GM19240 (cell line): ENCODE data around the gene HOXD11.

ENCODE experiments used
- DNase-seq: peaks from one replicate; pipeline ENCODE4 v3.0.0; 2011; ENCODE audit warnings: low spot score; ENCODE audit not compliant: insufficient read length

HOXD11 gene

DNA sequence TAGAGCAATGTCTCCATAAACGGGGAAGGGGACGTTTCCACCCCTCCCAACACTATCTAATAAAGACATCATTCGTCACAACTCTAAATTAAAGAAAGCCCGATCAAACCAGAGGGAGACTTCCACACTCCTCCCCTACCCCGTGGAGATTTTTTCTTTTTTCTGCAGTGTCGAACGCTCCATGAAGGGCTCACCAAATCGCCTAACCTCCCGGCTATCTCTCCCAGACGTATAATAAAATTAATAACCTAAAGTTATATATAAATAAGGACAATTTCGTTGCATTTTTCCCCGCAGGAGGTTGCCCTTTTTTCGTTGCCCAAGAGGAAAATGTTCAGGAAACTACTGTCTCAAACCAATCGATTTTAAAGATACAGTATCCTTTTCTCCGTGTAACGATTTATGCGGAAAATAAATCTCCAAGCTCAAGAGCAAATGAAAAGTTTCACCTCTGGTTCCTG lies 25.7 kb upstream of the HOXD11 start:
- no peak for DNase-seq

DNA sequence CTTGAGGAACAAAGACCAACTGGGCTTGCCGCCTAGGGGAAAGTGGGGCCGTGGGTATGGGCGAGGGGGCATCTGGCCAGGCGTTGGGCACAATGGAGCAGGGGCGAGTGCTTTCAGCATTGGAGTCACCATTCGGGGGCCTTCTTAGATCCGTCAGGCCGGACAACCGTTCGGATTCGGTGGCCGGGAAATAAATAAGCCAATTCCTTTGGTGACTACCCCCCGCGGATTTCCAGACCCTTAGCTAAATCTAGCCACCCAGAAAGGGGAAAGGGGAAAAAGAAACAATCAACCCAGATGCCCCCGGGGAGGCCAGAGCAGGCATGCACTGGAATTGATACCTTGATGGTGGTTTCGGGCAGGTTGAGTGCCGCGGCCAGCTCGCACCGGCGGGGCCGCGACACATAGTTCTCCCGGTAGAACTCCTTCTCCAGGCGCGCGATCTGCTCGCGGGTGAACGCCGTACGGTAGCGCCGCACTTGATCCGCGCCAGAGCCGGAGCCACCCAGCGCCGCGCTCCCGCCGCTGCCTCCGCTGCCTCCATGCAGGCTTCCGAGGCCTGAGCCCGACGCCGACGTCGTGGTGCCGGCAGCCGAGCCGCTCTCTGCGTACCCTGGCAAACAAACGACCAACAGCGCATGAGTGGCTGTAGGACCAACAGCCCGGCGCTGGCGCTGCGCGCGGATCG lies 25.1 kb upstream of the HOXD11 start:
- DNase-seq: no peak

DNA sequence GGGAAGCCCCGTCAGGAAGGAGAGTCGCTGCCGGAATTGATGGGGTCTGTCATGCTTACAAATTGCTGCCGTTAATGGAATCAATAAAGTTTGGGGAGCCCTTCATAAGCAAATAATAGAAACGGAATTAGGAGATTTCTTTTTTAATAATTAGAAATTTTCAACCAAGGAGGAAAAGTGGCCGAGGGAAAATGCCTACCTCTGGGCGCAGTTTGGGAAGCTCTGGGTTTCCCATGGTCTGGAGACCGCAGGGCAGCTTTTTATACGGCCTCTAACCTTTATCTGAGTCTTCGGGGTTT lies 24.6 kb upstream of the HOXD11 start:
- DNase-seq: no peak

DNA sequence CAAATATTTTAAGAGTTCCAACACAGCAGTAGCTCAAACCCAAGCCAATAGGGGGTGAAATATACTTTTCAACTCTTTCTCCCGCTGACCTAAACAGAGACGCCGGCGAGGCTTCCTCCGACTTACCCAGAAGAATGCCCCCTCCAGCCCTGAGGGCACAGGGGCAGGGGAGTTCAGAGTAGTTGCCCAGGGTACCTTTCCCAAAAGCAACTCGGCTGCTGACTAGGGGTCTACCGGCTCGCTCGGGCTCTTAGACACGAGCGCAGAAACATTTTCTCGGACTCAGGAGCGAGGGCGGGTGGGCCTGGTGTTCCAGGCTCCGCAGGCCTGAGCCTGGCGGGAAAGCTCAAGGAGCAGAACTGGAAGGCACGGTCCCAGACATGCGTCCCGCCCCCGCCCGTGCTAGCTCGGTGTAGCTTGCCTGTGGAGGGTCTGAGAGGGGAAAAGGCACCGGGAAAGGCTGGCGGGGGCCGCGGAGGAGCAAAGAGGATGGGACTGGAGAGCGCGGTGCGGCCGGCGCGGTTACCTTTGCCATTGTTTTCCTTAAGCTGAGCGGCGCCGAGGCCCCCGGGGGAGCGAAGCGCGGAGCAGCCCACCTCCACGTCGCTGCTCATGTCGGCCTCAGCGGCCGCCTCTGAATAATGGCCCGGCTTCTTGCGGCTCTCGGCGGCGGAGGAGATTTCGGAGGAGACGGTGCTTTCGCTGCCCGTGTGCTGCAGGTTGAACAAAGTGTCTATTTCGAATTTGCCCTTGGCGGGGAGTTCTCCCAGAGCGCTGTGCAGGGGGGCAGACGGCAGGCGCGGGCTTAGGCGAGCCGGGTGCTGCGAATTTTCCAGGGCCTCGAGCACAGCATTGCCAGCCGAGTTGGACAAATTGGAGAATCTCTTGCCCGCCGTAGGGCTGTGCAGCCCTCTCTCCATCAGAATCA lies 24.0 kb upstream of the HOXD11 start:
- no peak for DNase-seq

DNA sequence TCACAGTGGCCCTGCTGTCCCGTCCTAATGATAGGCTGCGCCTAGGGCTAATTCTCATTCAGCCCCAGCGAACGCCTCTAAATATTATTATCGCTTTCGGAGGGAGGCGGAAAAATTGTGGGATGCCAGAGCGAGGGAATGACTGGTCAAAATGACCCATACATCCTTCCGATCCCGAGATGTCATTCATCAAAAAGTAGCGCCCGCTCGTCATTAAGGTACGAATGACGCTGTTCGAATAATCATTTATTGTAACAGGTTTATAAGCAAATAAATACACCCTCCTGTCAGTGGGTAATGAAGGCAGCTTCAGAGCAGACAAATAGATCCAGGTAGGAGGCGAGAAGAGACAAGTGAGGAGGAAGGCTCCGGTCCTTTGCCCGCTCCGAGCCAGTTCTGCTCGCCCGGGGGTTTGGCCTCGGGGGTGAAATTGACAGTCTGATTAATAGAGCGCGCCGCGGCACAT lies 23.3 kb upstream of the HOXD11 start, which contains the start of gene EVX2:
Gene EVX2, minus strand, starts transcription at position 167 of the 466 bp plus-strand sequence. CDS start 186 bp downstream, outside the sequence.
- no peak for DNase-seq

DNA sequence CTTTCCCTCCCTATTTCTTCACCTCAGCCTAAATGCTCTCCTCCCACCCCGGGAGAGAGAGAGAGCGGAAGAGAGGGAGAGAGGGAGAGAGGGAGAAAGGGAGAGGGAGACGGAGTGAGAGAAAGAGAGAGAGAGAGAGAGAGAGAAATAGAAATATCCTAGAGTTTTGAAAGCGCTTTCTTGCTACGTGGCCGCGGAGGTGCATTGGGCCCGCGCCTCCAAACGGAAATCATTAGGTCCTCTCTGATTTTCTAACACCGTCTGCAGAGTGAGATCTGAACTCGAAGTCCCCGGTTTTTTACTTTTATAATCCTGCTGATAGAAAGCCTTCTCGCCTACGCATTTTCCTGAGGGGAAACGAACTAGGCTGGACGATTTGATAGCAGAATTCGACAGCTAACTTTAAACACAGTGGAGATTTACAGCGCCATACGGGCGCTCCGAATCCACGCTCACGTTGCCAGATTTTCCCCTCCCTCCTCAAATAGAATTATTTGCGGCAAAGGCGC lies 22.4 kb upstream of the HOXD11 start:
- DNase-seq: no peak

DNA sequence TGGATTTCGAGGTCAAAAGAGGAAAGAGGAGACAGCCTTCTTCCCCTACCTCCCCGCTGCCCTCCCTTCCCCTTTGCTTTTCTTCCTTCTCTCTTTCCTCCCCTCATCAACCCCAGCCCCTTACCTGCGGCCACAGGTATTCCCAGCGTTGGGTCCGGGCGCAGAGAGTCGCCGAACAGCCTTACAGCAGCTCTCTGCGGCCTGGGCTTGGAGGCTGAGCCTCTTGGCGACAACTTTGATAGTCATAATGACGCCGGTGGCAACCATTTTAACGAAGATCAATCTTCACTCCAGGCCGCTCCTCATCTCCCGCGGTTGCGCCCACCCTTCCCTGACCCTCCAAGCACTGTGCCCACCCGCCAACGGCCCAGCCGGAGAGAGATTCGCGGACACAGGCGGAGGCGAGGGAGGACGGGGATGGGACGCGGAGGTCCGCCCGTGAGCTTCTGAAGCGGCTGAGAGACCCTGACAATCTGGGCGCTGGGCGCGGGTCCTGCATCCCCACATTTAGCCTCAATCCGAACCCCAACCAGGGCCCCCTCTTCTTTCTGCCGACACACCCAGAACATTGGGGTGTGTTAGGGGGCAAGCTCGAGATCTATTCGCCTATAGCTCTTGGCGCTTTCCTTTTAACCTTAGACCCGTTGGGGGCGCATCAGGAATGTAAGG lies 21.8 kb upstream of the HOXD11 start:
- no peak for DNase-seq

DNA sequence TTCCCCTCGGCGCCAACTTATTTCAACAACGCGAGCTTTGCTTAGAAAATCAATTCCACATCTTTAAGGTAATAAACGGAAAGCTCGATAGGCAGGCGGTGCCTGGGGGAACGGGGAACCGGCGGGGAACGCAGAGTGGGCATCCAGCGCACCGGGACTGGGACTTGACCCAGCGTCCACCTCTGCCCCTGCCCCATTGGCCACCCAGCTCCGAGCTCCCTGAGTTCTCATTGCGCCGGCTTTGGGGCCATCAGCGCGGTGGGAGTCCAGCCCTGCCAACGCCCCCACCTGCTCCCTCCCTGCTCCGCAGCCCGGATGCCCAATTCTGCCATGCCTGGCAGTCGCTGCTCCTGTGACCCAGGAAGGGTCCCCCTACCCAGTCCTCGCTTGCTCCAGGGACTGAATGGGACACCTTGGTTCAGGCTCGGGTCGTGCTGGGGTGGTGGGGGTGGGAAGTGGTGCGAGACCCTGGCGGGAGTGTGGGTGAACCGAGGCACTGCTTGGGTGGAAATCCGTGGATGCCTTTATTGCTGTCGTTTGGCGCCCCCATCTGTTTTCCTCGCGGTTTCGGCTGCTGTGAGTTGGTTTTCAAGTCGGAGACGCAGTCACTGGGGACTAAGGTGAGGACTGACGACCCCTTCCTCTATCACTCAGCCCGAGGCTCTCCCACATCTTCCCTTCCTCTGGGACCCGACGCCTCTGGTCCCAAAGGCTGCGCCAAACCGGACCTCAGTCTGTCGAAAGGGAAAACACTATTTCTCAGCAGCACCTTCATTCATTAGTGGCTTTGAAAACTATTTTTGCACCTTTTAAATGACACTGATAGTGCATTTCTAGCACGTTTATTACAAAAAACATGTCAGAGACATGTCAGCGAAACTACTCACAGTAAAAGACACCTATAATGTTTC lies 21.0 kb upstream of the HOXD11 start:
- DNase-seq: no peak

DNA sequence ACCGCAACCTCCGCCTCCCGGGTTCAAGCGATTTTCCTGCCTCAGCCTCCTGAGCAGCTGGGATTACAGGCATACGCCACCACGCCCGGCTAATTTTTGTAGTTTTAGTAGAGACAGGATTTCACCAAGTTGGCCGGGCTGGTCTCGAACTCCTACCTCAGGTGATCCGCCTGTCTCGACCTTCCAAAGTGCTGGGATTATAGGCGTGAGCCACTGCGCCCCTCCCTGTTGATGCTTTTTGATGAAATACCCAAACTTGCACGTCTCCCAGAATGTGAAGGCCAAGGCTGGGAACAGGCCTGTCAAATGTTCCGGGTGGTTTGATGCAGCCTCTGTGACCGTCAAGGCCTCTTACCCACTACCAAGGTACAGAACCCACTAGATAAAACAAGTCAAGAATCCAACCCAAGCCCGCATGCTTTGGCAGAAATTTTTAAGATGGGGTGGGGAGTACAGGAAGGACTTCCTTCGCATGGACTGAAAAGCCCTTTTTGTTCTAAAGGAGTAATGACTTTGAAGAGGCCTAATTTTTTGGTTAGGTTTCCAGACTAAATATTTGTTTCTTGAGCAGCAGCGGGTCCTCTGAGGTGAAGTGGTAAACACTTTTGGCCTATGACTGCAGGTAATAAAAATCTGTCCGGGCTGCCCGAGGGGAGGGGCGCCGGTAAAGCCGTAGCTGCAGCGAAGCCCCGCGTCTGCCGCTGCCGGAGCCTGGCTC lies 19.6 kb upstream of the HOXD11 start:
- DNase-seq: no peak

DNA sequence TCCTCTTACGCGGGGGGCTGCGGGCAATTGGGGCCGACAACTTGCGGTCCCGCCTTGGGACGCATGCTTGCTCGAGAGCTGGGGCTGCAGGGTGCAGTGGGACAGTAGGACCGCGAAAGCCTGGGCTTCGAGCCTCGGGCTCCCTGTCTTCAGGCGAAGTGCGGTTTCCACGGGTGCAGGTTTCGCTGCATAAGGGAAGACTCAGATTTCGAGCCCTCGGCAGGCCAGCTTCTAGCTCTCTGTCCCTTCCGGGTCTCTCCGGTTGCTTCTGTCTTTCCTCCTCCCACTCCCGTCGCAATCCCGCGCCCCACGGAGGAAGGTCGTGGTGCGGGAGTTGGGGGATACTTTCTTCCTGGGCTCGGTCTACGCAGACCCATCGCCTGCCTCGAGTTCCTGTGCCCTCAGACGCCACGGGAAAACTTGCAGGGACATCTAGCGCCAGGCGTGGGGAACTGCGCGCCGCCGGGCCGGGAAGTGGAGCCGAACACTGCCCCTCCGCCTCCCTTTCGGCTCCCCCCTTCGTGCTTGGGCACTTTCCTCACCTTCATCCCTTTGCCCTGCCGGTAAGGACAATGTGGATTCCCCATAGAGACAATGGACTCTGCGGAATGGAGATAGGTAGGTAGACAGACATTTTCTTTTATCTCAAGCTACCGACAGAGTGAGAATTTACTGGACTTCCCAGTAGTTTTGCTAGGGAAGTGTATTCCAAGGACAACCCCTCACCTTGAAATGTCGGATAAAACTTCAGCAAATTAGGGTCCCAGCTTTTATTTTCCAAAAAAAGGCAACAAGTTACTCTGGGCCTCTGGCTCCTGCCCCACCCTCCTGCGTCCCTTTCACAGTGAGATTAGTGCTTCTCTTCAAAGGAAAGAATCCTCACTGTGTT lies 18.8 kb upstream of the HOXD11 start:
- no peak for DNase-seq

DNA sequence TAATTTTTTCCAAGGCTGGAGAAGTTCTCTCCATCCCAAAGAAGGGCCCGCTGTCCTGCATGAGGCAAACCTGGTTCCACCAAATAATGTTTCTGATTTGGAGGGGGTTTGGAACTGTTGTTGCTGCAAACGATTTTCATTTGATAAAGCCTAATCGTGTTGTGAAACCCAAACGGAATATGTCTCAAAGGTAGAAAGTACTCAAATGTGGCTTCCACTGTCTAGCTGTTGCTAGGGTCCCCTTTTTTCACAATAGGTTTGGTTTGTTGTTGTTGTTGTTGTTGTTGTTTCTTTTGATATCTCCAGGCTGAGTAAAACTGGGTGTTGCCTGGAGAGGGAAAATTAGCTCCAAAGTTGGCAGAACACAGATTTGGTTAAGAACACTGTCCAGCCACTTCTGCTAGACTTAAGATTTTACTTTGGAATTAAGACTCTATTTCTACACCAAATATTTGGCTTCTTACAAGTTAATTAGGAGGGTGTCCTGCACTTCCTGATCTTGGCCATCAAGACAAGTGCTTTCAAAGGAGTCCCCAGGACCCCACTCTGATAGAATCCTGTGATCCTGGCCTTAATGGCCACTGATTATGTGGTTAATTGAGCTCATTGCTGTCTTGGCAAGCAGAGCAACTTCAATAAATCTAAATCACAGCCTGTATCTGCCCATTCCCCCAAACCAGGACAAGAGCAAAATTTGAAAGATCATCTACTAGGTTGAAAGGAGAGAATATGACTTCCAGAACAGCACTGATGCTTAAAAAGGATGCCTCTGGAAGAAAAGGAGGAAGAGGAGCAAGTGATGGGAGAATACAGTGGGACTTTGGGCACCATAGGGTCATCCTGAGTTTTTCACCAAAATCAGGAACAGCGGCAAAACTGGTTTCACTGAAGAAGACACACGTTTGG lies 17.9 kb upstream of the HOXD11 start:
- no peak for DNase-seq

DNA sequence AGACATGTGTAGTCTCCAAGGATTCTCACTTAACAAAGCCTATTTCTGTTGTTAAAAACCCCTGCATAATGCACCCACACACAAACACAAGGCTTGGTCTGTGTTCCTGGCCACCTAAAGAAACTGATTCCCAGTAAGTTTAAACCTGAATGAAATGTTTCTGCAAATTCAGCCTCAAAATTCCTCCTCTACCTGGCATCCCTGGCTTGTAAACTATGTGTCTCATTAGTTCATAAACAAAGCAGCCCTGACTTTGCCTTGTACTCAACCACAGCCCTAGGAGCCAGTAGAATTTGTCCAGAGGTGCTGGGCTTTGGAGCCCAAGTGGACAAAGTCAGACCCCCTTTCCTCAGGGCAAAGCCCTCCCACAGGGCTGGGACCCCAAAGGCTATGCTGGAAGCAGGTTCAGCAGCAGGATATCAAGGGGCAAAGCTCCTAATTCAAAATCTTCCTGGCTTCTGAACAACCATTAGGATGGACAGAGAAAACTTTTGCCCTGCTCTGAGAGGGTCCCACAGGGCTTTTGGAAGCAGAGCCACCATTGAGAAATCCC lies 17.2 kb upstream of the HOXD11 start:
- DNase-seq: no peak

DNA sequence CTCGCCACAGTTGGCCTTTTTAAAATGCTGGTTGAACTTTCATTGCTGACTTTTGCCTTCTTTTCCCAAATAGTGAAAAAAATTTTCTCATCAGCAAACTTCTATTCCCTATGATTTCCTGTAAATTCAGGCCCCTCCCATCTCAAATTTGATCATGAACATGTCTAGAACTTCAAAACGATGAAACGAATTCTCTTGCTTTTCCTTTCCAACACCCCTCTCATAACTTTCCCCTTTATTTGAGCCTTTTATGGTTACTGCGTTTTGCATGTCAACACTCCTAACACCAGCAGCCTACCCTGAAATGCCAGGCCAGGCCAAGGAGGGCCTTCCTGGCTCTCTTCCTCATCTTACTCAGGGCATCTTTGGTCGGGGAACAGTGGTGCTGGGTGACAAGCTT lies 16.2 kb upstream of the HOXD11 start:
- DNase-seq: no peak

DNA sequence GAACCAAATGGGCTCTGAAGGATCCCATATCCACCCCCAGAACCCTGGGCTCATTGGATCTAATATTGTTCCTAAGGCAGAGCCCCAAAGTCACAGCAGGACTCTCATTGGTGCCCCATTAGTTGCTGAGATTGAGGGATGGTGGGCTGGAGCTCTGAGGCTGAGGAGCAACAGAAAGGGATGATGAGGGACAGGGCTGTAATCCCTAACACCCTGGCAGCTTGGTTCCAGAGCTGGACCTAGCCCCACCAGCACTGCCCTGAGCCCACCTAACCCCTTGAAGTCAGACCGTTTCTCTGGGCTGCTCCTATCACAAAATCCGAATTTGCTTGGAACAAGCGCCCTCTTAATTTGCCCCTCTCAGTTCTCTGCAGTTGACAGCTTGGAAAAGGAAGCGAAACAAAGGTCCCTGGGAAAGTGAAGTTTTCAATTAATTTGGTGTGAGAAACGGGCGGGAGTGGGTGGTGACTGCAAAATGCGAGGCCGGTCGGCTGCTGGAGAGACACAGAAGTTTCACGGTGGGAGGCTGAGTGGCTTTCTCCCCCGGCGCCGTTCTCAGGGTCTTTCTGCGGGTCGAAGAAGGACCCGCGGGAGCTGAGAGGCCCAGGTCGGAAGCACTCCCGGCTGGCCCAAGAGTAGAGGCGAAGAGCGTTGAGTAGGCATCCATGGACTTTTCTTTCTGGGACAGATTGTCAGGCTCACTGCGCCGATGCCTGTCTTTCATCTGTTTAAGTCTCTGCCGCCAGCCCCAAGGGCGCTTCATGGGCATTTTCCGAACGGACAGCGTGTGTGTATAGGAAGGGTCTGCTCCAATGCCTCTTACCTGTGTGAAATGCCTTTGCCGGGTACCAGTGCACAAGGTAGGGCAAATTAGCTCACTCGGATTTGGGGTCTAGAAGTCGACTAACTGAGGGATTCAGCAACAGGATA lies 15.5 kb upstream of the HOXD11 start:
- no peak for DNase-seq

DNA sequence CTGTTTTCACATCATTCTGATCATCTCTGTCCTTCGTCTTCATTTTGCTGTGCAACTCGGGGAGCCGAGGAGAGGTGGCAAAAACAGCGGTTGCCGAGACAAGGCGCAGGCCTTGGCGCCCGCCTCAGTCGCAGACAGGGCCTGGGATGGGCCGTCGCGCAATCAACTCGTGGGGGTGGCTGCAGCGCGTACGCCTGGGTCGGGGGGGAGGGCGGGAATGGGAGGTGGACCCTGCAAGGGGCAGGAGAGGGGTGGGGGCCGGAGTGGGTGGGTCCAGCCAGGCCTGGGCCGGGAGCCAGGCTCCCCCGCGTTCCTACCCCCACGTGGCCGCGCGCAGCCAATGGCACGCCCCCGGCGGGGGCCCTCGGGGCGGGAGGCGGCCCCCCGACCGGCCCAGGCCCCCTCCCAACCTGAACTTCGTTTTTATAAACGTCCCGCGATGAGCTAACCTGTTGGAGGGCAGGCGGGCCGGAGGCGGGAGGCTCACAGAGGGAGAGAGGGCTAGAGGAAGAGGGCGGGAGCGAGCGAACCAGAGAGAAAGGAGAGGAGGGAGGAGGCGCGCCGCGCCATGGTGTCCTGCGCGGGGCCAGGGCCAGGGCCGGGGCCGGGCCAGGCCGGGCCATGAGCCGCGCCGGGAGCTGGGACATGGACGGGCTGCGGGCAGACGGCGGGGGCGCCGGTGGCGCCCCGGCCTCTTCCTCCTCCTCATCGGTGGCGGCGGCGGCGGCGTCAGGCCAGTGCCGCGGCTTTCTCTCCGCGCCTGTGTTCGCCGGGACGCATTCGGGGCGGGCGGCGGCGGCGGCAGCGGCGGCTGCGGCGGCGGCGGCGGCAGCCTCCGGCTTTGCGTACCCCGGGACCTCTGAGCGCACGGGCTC lies 14.6 kb upstream of the HOXD11 start, which contains the start of gene HOXD13:
Gene HOXD13, plus strand, starts transcription at position 452 of the 875 bp plus-strand sequence. Its CDS starts 170 bp downstream, at position 622.
- no peak for DNase-seq
